IMR-90 (cell line): ENCODE measurements around the gene RNF130. TPM values are rescaled to one million over a fixed set of nuclear protein-coding genes. Genes with fewer than 3 reads are reported as not detected.

Experiments used
- ATAC-seq: fragments of 200-7000 bp; cut with Tn5 transposase; 2 replicates; pipeline ENCODE4 v1.9.1; 2020; ENCODE audit warnings: low read depth, mild to moderate bottlenecking, moderate library complexity
- BruUV-seq: library from RNA; stranded (reverse); fragments of 400-500 nt; replicated peaks from 2 replicates; lab custom pipeline; 2021; lab: Mats Ljungman, UMichigan
- CTCF ChIA-PET: fragments of 300-600 bp; formaldehyde crosslinking; extraction: SDS; loops from one replicate; lab custom pipeline; 2021; ENCODE audit warnings: antibody characterized with exemption; lab: Yijun Ruan, JAX
- POLR2A ChIA-PET: fragments of 300-600 bp; sonication (Branson Sonifier 250); formaldehyde crosslinking; loops from one replicate; lab custom pipeline; 2022; ENCODE audit warnings: antibody characterized with exemption; ENCODE audit not compliant: unreplicated experiment; lab: Charles Lee
- DNase-seq: peaks from one replicate; pipeline ENCODE4 v3.0.0; 2013
- H2AFZ ChIP-seq: replicated peaks from 2 replicates; pipeline ENCODE3; 2013; ENCODE audit warnings: low read length, mild to moderate bottlenecking; ENCODE audit not compliant: poor library complexity
- H2AK5ac ChIP-seq: 2 replicates; pipeline ENCODE4 v1.6.1; 2013; ENCODE audit warnings: low read depth, low read length, inconsistent platforms
- H2AK9ac ChIP-seq: replicated peaks from 2 replicates; pipeline ENCODE3; 2013; ENCODE audit warnings: mild to moderate bottlenecking, low read depth, low read length, moderate library complexity; ENCODE audit not compliant: poor library complexity
- H2BK120ac ChIP-seq: 2 replicates; pipeline ENCODE4 v1.6.1; 2013; ENCODE audit warnings: low read depth, low read length, inconsistent platforms
- H2BK15ac ChIP-seq: 3 replicates; pipeline ENCODE4 v1.6.1; 2013; ENCODE audit warnings: low read depth, low read length, inconsistent platforms
- H2BK20ac ChIP-seq: 2 replicates; pipeline ENCODE4 v1.6.1; 2013; ENCODE audit warnings: low read depth, mild to moderate bottlenecking, inconsistent platforms, low read length, moderate library complexity
- H2BK5ac ChIP-seq: 2 replicates; pipeline ENCODE4 v1.6.1; 2013; ENCODE audit warnings: mild to moderate bottlenecking, low read depth, low read length, inconsistent platforms; ENCODE audit not compliant: poor library complexity, severe bottlenecking
- H3K14ac ChIP-seq: replicated peaks from 2 replicates; pipeline ENCODE4 v1.6.1; 2013; ENCODE audit warnings: low read depth, low read length, inconsistent platforms
- H3K18ac ChIP-seq: 2 replicates; pipeline ENCODE4 v1.6.1; 2013; ENCODE audit warnings: low read depth, low read length, control low read depth
- H3K23ac ChIP-seq: 2 replicates; pipeline ENCODE4 v1.6.1; 2013; ENCODE audit warnings: low read depth, low read length, inconsistent platforms
- H3K27ac ChIP-seq: 2 replicates; pipeline ENCODE4 v1.5.1; 2013; ENCODE audit warnings: mild to moderate bottlenecking, control low read depth, low read length; ENCODE audit not compliant: insufficient read depth
- H3K27me3 ChIP-seq: 2 replicates; pipeline ENCODE4 v1.6.1; 2013; ENCODE audit warnings: low read length; ENCODE audit not compliant: control insufficient read depth, insufficient read depth
- H3K36me3 ChIP-seq: 2 replicates; pipeline ENCODE4 v1.6.1; 2013; ENCODE audit warnings: low read length, mixed read lengths; ENCODE audit not compliant: control insufficient read depth, insufficient read depth
- H3K4ac ChIP-seq: 2 replicates; pipeline ENCODE4 v1.6.1; 2013; ENCODE audit warnings: low read depth, low read length, inconsistent platforms
- H3K4me1 ChIP-seq: 2 replicates; pipeline ENCODE4 v1.6.1; 2013; ENCODE audit warnings: low read length, mixed read lengths; ENCODE audit not compliant: control insufficient read depth, insufficient read depth
- H3K4me2 ChIP-seq: 2 replicates; pipeline ENCODE4 v1.6.1; 2013; ENCODE audit warnings: low read depth, mild to moderate bottlenecking, control low read depth, low read length, moderate library complexity
- H3K4me3 ChIP-seq: 2 replicates; pipeline ENCODE4 v1.5.1; 2013; ENCODE audit warnings: low read depth, mild to moderate bottlenecking, control low read depth, low read length, moderate library complexity; ENCODE audit not compliant: insufficient read depth
- H3K56ac ChIP-seq: 2 replicates; pipeline ENCODE4 v1.6.1; 2013; ENCODE audit warnings: low read length, inconsistent platforms; ENCODE audit not compliant: insufficient read depth; ENCODE audit errors: extremely low read depth
- H3K79me1 ChIP-seq, 2 experiments: 2 replicates each; pipeline ENCODE4 v1.6.1; 2013; ENCODE audit warnings: low read length in 2 of 2, inconsistent platforms in 1 of 2, low read depth in 1 of 2
- H3K9ac ChIP-seq: 2 replicates; pipeline ENCODE4 v1.6.1; 2013; ENCODE audit warnings: low read depth, low read length, control low read depth
- H3K9me1 ChIP-seq: 2 replicates; pipeline ENCODE4 v1.6.1; 2013; ENCODE audit warnings: low read length, inconsistent platforms; ENCODE audit not compliant: insufficient read depth
- H3K9me3 ChIP-seq: 2 replicates; pipeline ENCODE4 v1.6.1; 2013; ENCODE audit warnings: low read length; ENCODE audit not compliant: control insufficient read depth, insufficient read depth
- H4K20me1 ChIP-seq: 2 replicates; pipeline ENCODE4 v1.6.1; 2013; ENCODE audit warnings: low read length, inconsistent platforms; ENCODE audit not compliant: insufficient read depth
- H4K5ac ChIP-seq: 2 replicates; pipeline ENCODE4 v1.6.1; 2013; ENCODE audit warnings: mild to moderate bottlenecking, low read depth, low read length, control low read depth
- H4K8ac ChIP-seq, 2 experiments: 2 replicates each; pipeline ENCODE4 v1.6.1; 2013; ENCODE audit warnings: low read depth in 2 of 2, low read length in 2 of 2, control low read depth in 1 of 2, inconsistent platforms in 1 of 2
- H4K91ac ChIP-seq: 2 replicates; pipeline ENCODE4 v1.6.1; 2013; ENCODE audit warnings: low read depth, low read length, inconsistent platforms; ENCODE audit not compliant: insufficient read depth
- MXI1 ChIP-seq: IDR thresholded peaks from 2 replicates; pipeline ENCODE4 v1.6.1; 2012; ENCODE audit warnings: low read depth, mild to moderate bottlenecking, low read length, moderate library complexity, borderline replicate concordance
- RAD21 ChIP-seq: IDR thresholded peaks from 2 replicates; pipeline ENCODE4 v1.6.1; 2012; ENCODE audit warnings: low read length, improper control_type of control experiment
- WGBS, 2 experiments: methylation state at CpG; one replicate each; pipeline versions ENCODE4 v1.1.5 to v1.1.7; 2013; ENCODE audit warnings: missing lambda C conversion rate in 2 of 2; ENCODE audit not compliant: insufficient read length in 1 of 2; ENCODE audit errors: extremely low coverage in 2 of 2; 5-methylcytosine and 5-hydroxymethylcytosine counted together
- dilution Hi-C: fragments of 300-500 bp; cut with HindIII; formaldehyde crosslinking; loops from one replicate; pipeline ENCODE4 v1.14.3; 2018; ENCODE audit warnings: low sequenced_read_pairs; ENCODE audit not compliant: unreplicated experiment
- in situ Hi-C: fragments of 300-500 bp; cut with MboI; formaldehyde crosslinking; loops from 3 replicates; pipeline ENCODE4 v1.14.3; 2019; ENCODE audit warnings: low sequenced_read_pairs, inconsistent platforms, mixed read lengths
- intact Hi-C: fragments of 100-400 bp; cut with micrococcal nuclease; formaldehyde crosslinking; loops from 2 replicates; pipeline ENCODE4 v1.10.0; 2022
- polyA plus RNA-seq, 3 experiments: library from polyadenylated mRNA; depleted of rRNA; stranded (reverse); fragments of >200 nt; gene quantifications; 2 replicates each; pipeline ENCODE4 v1.2.3, GENCODE V29; 2012; ENCODE audit warnings: low replicate concordance in 1 of 3
- total RNA-seq: library from RNA; depleted of rRNA; stranded (reverse); fragments of >200 nt; gene quantifications from 2 replicates; pipeline ENCODE4 v1.2.3, GENCODE V29; 2012

The RNF130 gene
- total and polyA plus RNA-seq, 2 of the 4 experiments (the other 2 are of a cell fraction), result 12.9 to 21.7 TPM

- POLR2A ChIA-PET, result no interaction called here
- Histone ChIP-seq H2BK120ac (no peak overlapping the region), H2BK15ac (no peak overlapping the region), H2AK9ac (no peak overlapping the region), H3K23ac (no peak overlapping the region), H3K9ac (no peak overlapping the region), H4K5ac (no peak overlapping the region), H3K9me1 (peaks cover 3% of the 10 kb centered on the region), H3K9me3 (no peaks in the 10 kb centered on the region), H3K27me3 (peaks cover 3% of the 10 kb centered on the region; the same call in 1 of the 2 replicates), H3K14ac (no peak overlapping the region), H4K20me1 (no peaks in the 10 kb centered on the region), H3K56ac (no peak overlapping the region), H3K4me2 (no peak overlapping the region), H3K18ac (no peak overlapping the region), H4K91ac (no peak overlapping the region), H2AK5ac (no peak overlapping the region), H2BK20ac (no peak overlapping the region), H3K36me3 (no peaks in the 10 kb centered on the region), H3K79me1 (no peaks in the 10 kb centered on the region), H2BK5ac (no peak overlapping the region), H3K4ac (no peak overlapping the region), H3K4me1 (peaks cover 4% of the 10 kb centered on the region), H2AFZ (no peak overlapping the region), H3K27ac (no peak overlapping the region), H3K4me3 (no peak overlapping the region), H4K8ac (no peak overlapping the region)
- intact Hi-C loops, result no loop called here
- 72% methylated on average over 6 of the region's 19 CpGs; no CpG with 5 or more reads in 1 of the 2 experiments for WGBS, 2 experiments
- dilution Hi-C loops, result no loop called here
- DNase-seq (no peak), ATAC-seq (no peak)
- TF ChIP-seq RAD21, result no peak
- TF ChIP-seq MXI1, result no peak
- BruUV-seq, result no TSS peak
- CTCF ChIA-PET, result no interaction called here
- in situ Hi-C loops, result no loop called here
These were observed 152.6 kb downstream of the RNF130 start for GRCh38 chr5:179918742-179919486.
